Activated naive CD4-positive, alpha-beta T cell treated with anti-CD3 and anti-CD28 coated beads, Interleukin-2, amount 10 ng/mL, durations not matched to agents 7 days and 5 days (primary cell): Measurements from ENCODE around the gene MED13L.

ENCODE experiments used
- CTCF ChIA-PET: fragments of 350-600 bp; sonication (Branson Sonifier 250); formaldehyde crosslinking; loops from one replicate; lab custom pipeline; 2021; ENCODE audit warnings: antibody characterized with exemption; lab: Charles Lee
- DNase-seq: peaks from one replicate; pipeline ENCODE4 v3.0.0-alpha.2; 2020
- H3K27ac Mint-ChIP-seq: one replicate; pipeline ENCODE4 v1.8.0; 2021; ENCODE audit warnings: mild to moderate bottlenecking, moderate library complexity, mixed read lengths
- H3K27me3 Mint-ChIP-seq: one replicate; pipeline ENCODE4 v1.8.0; 2021; ENCODE audit warnings: mild to moderate bottlenecking, mixed read lengths
- H3K36me3 Mint-ChIP-seq: one replicate; pipeline ENCODE4 v1.8.0; 2021; ENCODE audit warnings: mixed read lengths
- H3K4me1 Mint-ChIP-seq: one replicate; pipeline ENCODE4 v1.8.0; 2021; ENCODE audit warnings: mixed read lengths
- H3K4me3 Mint-ChIP-seq: one replicate; pipeline ENCODE4 v1.8.0; 2021; ENCODE audit warnings: mild to moderate bottlenecking, moderate library complexity, mixed read lengths
- H3K9me3 Mint-ChIP-seq: one replicate; pipeline ENCODE4 v1.8.0; 2021; ENCODE audit warnings: mixed read lengths

Gene MED13L

DNA sequence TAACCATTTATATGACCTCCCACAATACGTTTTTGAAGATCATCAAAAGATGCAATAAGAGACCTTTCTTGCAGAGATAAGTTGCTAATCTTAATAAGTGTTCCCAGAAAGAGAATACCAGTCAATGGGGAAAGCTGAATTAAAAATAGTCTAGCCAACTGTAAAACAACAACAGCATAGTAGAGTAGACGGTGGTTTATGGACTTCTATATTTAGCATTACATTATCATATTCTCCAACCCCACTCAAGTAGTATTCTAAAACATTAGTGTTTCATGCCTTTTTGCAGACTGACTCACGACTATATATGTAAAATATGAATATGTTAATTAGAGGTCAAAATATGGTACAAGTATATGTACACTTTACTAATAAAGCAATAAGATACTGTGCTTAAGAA, 218.9 kb downstream of the MED13L start:
- no peak overlapping the region for H3K27ac Mint-ChIP-seq
- DNase-seq, result no peak
- H3K27me3 Mint-ChIP-seq, result no peaks in the 10 kb centered on the region
- peaks cover 32% of the 10 kb centered on the region for H3K4me1 Mint-ChIP-seq
- H3K4me3 Mint-ChIP-seq, result no peak overlapping the region
- no peaks in the 10 kb centered on the region for H3K9me3 Mint-ChIP-seq
- no peaks in the 10 kb centered on the region for H3K36me3 Mint-ChIP-seq
- CTCF ChIA-PET, result interaction anchor here (0.7 to 1.0 kb wide), 2 partner anchors 9 to 39 kb away, joined by 3 read pairs; no protein-coding TSS in a partner anchor

DNA sequence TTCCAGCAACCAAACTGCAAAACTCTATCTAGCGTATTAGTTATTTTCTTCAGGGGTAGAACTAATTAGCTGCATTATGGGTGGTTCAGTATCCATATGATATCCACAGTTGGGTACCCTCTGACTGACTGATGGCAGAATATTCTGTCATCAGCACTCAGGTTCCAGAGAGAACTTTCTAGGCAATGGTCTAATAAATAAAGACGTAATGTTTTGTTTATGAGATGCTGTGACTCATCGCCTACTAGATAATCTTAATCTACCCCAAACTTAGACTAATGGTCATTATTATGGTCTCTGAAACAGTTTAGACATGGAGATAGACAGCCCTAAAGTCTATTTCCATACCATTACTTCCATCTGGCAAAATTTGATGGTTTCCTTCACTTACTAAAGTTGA, 220.1 kb downstream of the MED13L start:
- Mint-ChIP-seq H3K36me3 (no peaks in the 10 kb centered on the region), H3K27ac (no peak overlapping the region), H3K9me3 (no peaks in the 10 kb centered on the region), H3K27me3 (no peaks in the 10 kb centered on the region), H3K4me3 (no peak overlapping the region), H3K4me1 (peaks cover 31% of the 10 kb centered on the region)
- no peak for DNase-seq
- CTCF ChIA-PET, result no interaction called here

DNA sequence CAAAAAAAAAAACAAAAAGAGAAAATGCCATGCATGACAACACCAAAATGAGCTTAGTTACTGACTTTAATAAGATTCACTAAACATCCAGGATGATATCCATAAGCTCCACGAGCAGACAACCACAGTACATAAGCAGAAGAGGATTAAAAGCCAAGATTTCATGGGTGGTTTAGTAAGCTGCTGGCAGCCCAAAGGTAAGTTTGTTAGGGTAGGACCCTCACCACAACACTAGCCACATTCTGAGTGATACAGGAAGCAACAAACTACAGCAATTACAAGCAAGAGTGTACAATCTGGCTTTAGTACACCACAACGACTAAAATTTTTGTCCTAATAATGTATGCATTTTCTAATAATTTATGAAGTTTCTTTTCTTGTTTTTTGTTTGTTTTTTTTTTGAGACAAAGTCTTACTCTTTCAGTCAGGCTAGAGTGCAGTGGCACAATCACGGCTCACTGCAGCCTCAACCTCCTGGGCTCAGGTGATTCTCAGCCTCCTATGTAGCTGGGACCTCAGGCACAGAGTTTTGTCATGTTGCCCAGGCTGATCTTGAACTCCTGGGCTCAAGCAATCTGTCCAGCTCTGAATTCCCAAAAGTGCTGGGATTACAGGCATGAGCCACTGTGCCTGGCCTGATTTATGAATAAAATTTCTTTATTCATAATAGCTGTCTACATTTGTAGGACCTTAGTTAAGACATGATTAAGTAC, 221.4 kb downstream of the MED13L start:
- CTCF ChIA-PET, result interaction anchor here (1.0 to 1.1 kb wide), 2 partner anchors 9 to 138 kb away, joined by 3 read pairs; no protein-coding TSS in a partner anchor
- H3K36me3 Mint-ChIP-seq, result no peaks in the 10 kb centered on the region
- H3K27ac Mint-ChIP-seq, result no peak overlapping the region
- H3K9me3 Mint-ChIP-seq, result no peaks in the 10 kb centered on the region
- H3K4me3 Mint-ChIP-seq, result no peak overlapping the region
- peaks cover 25% of the 10 kb centered on the region for H3K4me1 Mint-ChIP-seq
- no peaks in the 10 kb centered on the region for H3K27me3 Mint-ChIP-seq
- DNase-seq, result no peak

DNA sequence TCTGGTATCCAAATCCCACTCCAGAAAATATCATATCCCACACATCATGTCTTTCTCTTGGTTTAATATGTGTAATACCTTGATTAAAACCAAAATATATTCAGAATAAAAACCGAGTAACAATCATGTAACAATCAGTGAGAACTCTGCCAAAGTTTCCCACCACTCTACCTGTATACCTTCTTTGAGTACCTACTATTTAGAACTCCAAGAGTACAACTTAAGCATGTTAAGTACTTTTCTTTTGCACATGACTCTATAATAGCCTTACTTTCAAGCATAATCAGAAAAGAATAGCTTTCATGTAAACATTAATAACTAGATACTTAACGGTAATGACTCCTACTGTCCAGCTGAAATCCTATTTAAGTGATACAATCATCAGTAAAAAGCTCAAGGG, 223.2 kb downstream of the MED13L start:
- Mint-ChIP-seq H3K4me1 (peaks cover 19% of the 10 kb centered on the region), H3K4me3 (no peak overlapping the region), H3K36me3 (no peaks in the 10 kb centered on the region), H3K9me3 (no peaks in the 10 kb centered on the region), H3K27ac (no peak overlapping the region), H3K27me3 (no peaks in the 10 kb centered on the region)
- CTCF ChIA-PET, result interaction anchor here (1.1 kb wide), 1 partner anchor 26 kb away, joined by 3 read pairs; no protein-coding TSS in a partner anchor
- DNase-seq, result no peak

DNA sequence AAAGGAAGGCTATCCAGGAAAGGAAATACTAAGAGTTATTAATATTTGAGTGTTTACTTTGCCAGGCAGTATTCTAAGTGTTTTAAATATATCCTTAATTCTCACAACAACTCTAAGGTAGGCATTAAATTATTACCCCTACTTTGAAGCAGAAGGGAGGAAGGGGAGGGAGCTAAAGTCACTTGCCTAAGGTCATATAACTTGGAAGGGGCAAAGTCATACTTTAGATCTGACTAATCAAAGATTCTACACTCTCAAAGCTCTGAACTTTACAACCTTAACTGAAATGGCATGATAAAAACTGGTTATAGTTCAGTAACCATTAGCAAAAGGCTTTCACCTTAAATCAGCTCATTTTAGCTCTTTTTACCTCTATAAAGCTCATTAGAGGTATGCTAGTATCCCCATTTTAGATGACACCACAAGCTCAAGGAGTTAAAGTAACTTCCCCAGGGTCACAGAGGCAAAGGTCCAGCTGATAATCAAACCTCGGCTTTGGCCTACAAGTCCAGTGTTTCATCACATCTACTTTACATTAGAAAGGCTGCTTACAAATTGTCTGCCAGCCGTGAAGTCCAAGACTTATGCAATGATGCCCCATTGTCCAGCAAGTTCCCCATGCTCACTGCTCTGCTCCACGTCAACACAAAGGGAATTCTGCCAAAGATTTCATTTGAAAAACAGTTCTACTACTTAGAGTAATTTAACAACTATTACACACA, 223.9 kb downstream of the MED13L start:
- H3K4me1 Mint-ChIP-seq, result peaks cover 19% of the 10 kb centered on the region
- H3K36me3 Mint-ChIP-seq, result no peaks in the 10 kb centered on the region
- no peaks in the 10 kb centered on the region for H3K9me3 Mint-ChIP-seq
- no peak overlapping the region for H3K27ac Mint-ChIP-seq
- CTCF ChIA-PET, result interaction anchor here (1.1 kb wide), 1 partner anchor 26 kb away, joined by 3 read pairs; no protein-coding TSS in a partner anchor
- no peak overlapping the region for H3K4me3 Mint-ChIP-seq
- no peaks in the 10 kb centered on the region for H3K27me3 Mint-ChIP-seq
- DNase-seq, result no peak

DNA sequence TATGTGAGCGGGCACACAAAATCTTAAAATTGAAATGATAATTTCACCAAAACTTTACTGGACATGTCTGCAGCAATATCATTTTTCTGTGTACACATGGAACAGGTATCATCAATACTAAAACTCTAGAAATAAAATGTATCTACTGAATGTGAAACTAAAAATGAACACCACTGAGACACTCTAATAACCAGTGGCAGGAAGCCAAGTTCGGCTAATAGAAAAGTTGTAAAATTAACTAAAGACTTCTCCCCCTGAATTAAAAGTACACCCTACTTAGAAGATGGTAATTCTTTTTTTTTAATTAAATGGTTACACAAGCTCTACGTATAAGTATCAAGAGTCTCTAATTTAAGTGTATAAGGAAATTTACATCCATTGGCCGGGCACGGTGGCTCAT, 227.2 kb downstream of the MED13L start:
- Mint-ChIP-seq H3K27me3 (no peaks in the 10 kb centered on the region), H3K27ac (no peak overlapping the region), H3K4me3 (no peak overlapping the region), H3K36me3 (no peaks in the 10 kb centered on the region), H3K4me1 (peaks cover 4% of the 10 kb centered on the region), H3K9me3 (no peaks in the 10 kb centered on the region)
- CTCF ChIA-PET, result no interaction called here
- no peak for DNase-seq

DNA sequence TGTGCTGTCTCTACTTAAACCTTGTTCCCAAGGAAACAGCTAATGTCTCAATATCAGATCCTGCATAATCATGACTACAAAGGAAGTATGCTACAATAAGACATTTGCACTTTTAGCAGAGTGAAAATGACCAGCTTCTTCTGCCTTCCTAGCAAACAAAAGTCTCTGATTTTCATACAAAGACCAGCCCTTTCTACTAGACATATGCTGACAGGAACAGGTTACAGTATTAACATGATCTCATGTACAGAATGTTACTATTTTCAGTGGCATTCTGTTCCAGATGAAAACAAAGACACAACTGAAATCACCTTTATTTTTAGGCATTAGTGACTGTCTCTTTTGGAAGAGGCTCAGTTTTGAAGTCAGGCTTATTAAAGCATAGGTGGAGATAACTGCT, 228.6 kb downstream of the MED13L start:
- H3K4me1 Mint-ChIP-seq, result peaks cover 4% of the 10 kb centered on the region

DNA sequence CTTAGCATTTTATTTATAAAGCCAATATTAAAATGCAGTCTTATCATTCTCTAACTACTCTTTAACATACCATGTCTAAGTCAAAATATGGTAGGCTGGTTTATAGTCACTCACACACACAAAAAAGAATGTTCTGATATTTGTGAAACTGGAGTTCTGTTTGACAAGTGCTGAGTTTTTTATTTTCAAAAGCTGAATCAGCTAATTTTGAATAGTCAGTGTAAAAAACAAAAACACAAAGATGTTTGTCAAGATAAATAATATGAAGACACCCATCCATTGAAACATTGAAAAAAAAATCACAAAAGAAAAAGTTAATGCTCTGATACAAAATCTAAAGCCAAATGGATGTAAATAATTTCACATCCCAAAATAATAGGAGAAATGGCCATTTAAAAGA, 231.5 kb downstream of the MED13L start:
- no peak for DNase-seq
- Mint-ChIP-seq H3K27ac (no peak overlapping the region), H3K9me3 (no peaks in the 10 kb centered on the region), H3K4me1 (peaks cover 4% of the 10 kb centered on the region), H3K27me3 (no peaks in the 10 kb centered on the region), H3K4me3 (no peak overlapping the region), H3K36me3 (no peaks in the 10 kb centered on the region)
- CTCF ChIA-PET, result no interaction called here

More for the DNA sequence above, 228.6 kb downstream of the MED13L start:
- Mint-ChIP-seq H3K36me3 (no peaks in the 10 kb centered on the region), H3K4me3 (no peak overlapping the region), H3K9me3 (no peaks in the 10 kb centered on the region), H3K27me3 (no peaks in the 10 kb centered on the region), H3K27ac (no peak overlapping the region)
- CTCF ChIA-PET, result no interaction called here
- DNase-seq, result no peak

DNA sequence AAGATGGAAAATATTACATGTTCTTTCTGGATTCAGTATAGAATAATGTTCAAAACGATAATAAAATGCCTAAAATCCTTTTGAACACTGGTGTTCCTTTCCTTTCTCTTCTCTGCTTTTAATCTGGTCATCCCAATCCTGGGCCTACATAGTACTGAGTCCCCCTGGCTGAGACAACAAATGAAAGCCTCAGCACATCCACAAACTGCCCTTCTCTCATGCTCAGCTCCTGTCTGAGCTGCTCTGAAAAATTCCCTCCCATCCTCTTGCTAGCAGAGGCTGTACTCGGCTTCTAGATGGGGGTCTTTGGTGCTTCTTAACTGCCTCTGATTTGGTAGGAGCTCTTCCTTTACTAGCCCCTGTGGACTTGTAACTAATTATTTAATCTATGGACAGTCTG, 232.3 kb downstream of the MED13L start:
- CTCF ChIA-PET, result interaction anchor here (1.3 kb wide), 1 partner anchor 47 kb away, joined by 3 read pairs; no protein-coding TSS in a partner anchor
- Mint-ChIP-seq H3K27ac (peak overlapping the region; percentile 53), H3K9me3 (no peaks in the 10 kb centered on the region), H3K4me3 (no peak overlapping the region), H3K36me3 (no peaks in the 10 kb centered on the region), H3K27me3 (no peaks in the 10 kb centered on the region), H3K4me1 (peaks cover 3% of the 10 kb centered on the region)
- DNase-seq, result no peak

DNA sequence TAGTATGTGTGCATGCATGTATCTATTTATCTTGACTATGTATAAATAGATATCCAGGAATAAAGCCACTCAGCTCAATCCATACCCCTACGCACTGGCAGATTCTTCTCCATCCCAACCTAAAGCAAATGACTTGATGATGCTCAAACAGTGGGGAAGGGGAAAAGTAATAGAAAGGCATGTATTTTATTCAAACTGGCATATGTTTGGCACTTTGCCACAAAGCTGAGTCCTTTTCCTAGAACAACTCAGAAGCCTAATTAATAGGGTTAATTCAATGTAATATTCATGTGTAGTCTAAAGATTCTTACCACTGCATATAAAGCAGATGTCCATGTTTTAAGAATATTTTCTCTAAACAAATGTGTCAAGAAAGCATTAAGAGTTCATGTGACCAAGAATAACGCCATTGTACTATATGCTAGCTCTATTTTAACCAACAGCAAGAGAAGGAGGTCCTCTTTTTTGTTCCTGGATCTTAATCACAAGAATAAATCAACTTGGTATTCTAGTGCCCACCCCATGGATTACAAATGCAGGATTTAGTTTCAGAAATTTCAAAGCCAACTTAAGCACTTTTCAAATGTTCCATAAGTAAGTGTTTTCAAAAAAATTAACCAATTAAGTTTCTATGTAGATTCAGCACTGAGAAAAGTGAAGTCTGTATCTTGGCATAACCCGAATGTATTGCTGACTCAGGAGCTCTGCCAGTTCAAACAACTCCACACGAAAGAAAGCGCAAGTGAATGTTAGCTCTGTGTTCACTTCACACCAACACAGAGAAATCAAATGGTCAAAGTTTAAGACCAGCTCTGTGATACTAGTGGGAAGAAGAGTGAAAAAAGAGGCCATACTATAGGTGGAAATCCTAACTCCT, 233.6 kb downstream of the MED13L start:
- no peaks in the 10 kb centered on the region for H3K4me1 Mint-ChIP-seq
- H3K9me3 Mint-ChIP-seq, result no peaks in the 10 kb centered on the region
- no peaks in the 10 kb centered on the region for H3K27me3 Mint-ChIP-seq

DNA sequence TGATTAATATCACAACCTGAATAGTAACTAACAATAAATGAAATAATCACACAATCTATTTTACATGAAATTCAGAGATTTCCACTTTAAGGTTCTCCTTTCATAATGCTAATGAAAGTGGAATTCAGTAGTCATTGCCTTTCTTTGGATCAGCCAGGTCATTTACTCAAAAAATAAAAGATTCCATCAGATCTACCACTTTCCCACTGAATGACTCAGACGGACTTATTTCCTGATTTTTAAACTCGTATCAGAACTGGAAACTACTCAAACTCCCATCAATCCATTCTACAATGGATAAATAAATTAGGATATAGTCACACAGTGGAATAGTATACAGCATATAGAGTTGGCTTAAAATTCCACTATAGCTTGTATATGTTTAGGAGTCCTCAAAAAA, 237.1 kb downstream of the MED13L start:
- no peaks in the 10 kb centered on the region for H3K36me3 Mint-ChIP-seq
- H3K4me1 Mint-ChIP-seq, result no peaks in the 10 kb centered on the region
- DNase-seq, result no peak
- no peaks in the 10 kb centered on the region for H3K9me3 Mint-ChIP-seq
- no peaks in the 10 kb centered on the region for H3K27me3 Mint-ChIP-seq
- CTCF ChIA-PET, result interaction anchor here (0.6 kb wide), 1 partner anchor 95 kb away, joined by 3 read pairs; no protein-coding TSS in a partner anchor
- no peak overlapping the region for H3K27ac Mint-ChIP-seq
- no peak overlapping the region for H3K4me3 Mint-ChIP-seq

More for the DNA sequence above, 233.6 kb downstream of the MED13L start:
- H3K4me3 Mint-ChIP-seq, result no peak overlapping the region
- DNase-seq, result no peak
- H3K36me3 Mint-ChIP-seq, result no peaks in the 10 kb centered on the region
- CTCF ChIA-PET, result interaction anchor here (1.3 kb wide), 1 partner anchor 46 kb away, joined by 3 read pairs; no protein-coding TSS in a partner anchor
- no peak overlapping the region for H3K27ac Mint-ChIP-seq

DNA sequence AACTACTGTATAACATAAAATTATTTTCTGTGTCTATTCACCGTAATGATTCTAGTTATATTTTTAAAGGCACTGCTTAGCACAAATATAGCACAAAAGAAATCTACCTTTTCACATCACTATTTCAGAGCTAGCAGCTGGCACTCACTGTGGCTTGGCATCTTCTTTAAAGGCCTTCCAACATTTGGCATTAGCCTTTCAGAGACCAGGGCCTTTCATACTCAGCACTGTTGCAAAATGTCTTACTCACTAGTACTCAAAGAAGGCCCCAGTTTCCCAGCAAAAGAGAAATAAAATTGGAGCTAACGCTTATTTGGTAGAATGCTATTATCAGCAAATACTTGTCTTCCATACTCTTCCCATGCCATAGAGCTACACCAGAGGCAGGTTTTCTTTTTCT, 238.4 kb downstream of the MED13L start:
- Mint-ChIP-seq H3K27me3 (no peaks in the 10 kb centered on the region), H3K36me3 (no peaks in the 10 kb centered on the region), H3K9me3 (no peaks in the 10 kb centered on the region), H3K4me3 (no peak overlapping the region), H3K4me1 (no peaks in the 10 kb centered on the region), H3K27ac (no peak overlapping the region)
- DNase-seq, result no peak
- CTCF ChIA-PET, result interaction anchor here (0.7 kb wide), 1 partner anchor 21 kb away, joined by 4 read pairs; no protein-coding TSS in a partner anchor

DNA sequence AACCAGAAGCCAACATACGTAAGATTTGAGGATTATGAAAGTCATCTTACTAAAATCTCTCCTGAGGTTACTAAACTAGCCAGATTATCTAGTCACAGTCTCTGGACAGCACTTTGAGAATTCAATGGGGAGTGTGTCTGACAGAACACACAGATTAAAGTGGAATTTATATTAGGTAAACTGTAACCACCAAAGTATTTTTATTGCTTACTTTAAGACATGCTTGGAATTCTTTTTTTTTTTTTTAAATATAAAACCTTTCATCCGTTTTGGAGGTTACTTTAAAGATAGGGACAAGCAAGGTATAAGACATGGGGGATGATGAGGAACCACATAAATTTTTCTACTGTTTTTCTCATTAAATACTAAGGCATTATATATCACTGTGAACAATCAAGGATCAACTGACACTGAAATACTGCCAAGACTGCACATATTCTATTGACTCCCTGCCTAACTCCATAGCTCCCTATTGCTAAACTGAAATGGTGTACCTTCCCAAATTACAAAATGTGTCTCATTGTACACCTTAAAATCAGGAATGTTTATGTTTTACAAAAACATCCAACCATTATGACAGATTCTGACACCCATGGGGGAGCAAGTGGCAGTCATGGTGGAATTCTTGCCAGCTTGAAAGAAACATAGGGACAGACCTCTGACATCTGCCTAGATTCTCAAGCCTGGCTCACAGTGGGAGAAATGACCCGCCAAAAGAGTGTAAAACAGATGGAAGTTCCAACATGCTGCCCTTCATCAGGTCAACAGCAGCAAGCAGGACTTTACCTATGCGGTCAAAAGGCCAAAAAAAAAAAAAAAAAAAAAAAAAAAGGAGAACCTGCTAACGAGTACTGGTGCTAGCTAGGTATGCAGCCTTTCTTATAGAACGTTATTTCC, 239.3 kb downstream of the MED13L start:
- Mint-ChIP-seq H3K27me3 (no peaks in the 10 kb centered on the region), H3K4me3 (no peak overlapping the region), H3K4me1 (no peaks in the 10 kb centered on the region), H3K27ac (no peak overlapping the region), H3K9me3 (no peaks in the 10 kb centered on the region), H3K36me3 (no peaks in the 10 kb centered on the region)
- CTCF ChIA-PET, result interaction anchor here (0.7 kb wide), 1 partner anchor 20 kb away, joined by 4 read pairs; no protein-coding TSS in a partner anchor
- no peak for DNase-seq
